Aortic smooth muscle cell (primary cell): ENCODE results near the gene TSPY9. TPM values are rescaled to one million over a fixed set of nuclear protein-coding genes. Genes with fewer than 3 reads are reported as not detected.

Experiments used
- total RNA-seq: library from RNA; depleted of rRNA; stranded (reverse); fragments of >200 nt; gene quantifications from 2 replicates; pipeline ENCODE4 v1.2.3, GENCODE V29; 2014

The TSPY9 gene
- not detected in 2 replicates for total RNA-seq

GRCh38 chrY:9486967-9487366 is at the start of gene TSPY9:
Gene TSPY9, plus strand, starts transcription at chrY:9487267. Its CDS starts 46 bp downstream, at chrY:9487313.

GRCh38 chrY:9466655-9467054 is 20.4 kb upstream of the TSPY9 start, which contains the start of gene TSPY1:
Gene TSPY1, plus strand, starts transcription at chrY:9466955. Its CDS starts 46 bp downstream, at chrY:9467001.

GRCh38 chrY:9527580-9527979 is 40.5 kb downstream of the TSPY9 start, which contains the start of gene TSPY10:
Gene TSPY10, plus strand, starts transcription at chrY:9527880. Its CDS starts 46 bp downstream, at chrY:9527926.

Other genes starting within 250 kb of the TSPY9 start
- not detected in 2 replicates for gene TSPY4, start 149.8 kb upstream of the TSPY9 start, total RNA-seq
- not detected in 2 replicates for gene TSPY8, start 129.5 kb upstream of the TSPY9 start, total RNA-seq
- not detected in 2 replicates for gene TSPY3, start 88.8 kb upstream of the TSPY9 start, total RNA-seq
- gene TSPY1, start 20.3 kb upstream of the TSPY9 start, total RNA-seq, result not detected in 2 replicates
- not detected in 2 replicates for gene TSPY10, start 40.6 kb downstream of the TSPY9 start, total RNA-seq